Stimulated activated CD4-positive, alpha-beta T cell treated with anti-CD3 and anti-CD28 coated beads, Interleukin-2, amount 100 ng/mL, for 4 hours (primary cell): ENCODE data around the gene CENPB.
A peak's percentile ranks its signal among the peaks of the same experiment; 100 is the strongest.

Experiments
- DNase-seq: peaks from one replicate; pipeline ENCODE4 v3.0.0-alpha.2; 2020; ENCODE audit warnings: low read depth

Gene CENPB

GRCh38 chr20:3748073-3748472, 38.5 kb downstream of the CENPB start:
- DNase-seq = no peak

- DNase-seq = no peak
Observed at GRCh38 chr20:3747471-3747870, 39.1 kb downstream of the CENPB start.

GRCh38 chr20:3745686-3746173, 40.8 kb downstream of the CENPB start:
- DNase-seq = no peak

GRCh38 chr20:3744806-3745685, 41.5 kb downstream of the CENPB start:
- DNase-seq = peak; percentile 71

GRCh38 chr20:3744037-3744436, 42.5 kb downstream of the CENPB start:
- DNase-seq = no peak

- no peak for DNase-seq
Observed at GRCh38 chr20:3743251-3743650, 43.3 kb downstream of the CENPB start.

- DNase-seq = no peak
Observed at GRCh38 chr20:3741836-3742458, 44.6 kb downstream of the CENPB start.

- no peak for DNase-seq
Observed at GRCh38 chr20:3740615-3741301, 45.8 kb downstream of the CENPB start.

GRCh38 chr20:3739926-3740451, 46.6 kb downstream of the CENPB start:
- no peak for DNase-seq

GRCh38 chr20:3739054-3739925, 47.2 kb downstream of the CENPB start:
- no peak for DNase-seq

- no peak for DNase-seq
Observed at GRCh38 chr20:3738111-3739053, 48.2 kb downstream of the CENPB start.

GRCh38 chr20:3735768-3736167, 50.8 kb downstream of the CENPB start:
- DNase-seq = no peak

GRCh38 chr20:3734111-3734843, 52.3 kb downstream of the CENPB start:
- DNase-seq = no peak
